Chondrocyte (in vitro differentiated cells): Measurements from ENCODE around the gene TMUB2. TPM values are rescaled to one million over a fixed set of nuclear protein-coding genes. Genes with fewer than 3 reads are reported as not detected.
"Not testable (repeated sequence)": the region's sequence is repeated elsewhere in the genome, so short reads cannot be mapped to it uniquely, and the experiment has no call there.

ENCODE experiments used
- DNase-seq: peaks from one replicate; pipeline ENCODE4 v3.0.0; 2021; ENCODE audit warnings: mixed read lengths, low spot score
- H3K27ac Mint-ChIP-seq: one replicate; pipeline ENCODE4 v1.8.0; 2021; ENCODE audit warnings: mild to moderate bottlenecking, moderate library complexity, mixed read lengths; ENCODE audit not compliant: unreplicated experiment
- H3K27me3 Mint-ChIP-seq: 2 replicates; pipeline ENCODE4 v1.8.0; 2021; ENCODE audit warnings: low read depth, mixed read lengths
- H3K36me3 Mint-ChIP-seq: 2 replicates; pipeline ENCODE4 v1.8.0; 2021; ENCODE audit warnings: low read depth, mixed read lengths
- H3K4me1 Mint-ChIP-seq: 2 replicates; pipeline ENCODE4 v1.8.0; 2021; ENCODE audit warnings: low read depth, mild to moderate bottlenecking, mixed read lengths
- H3K4me3 Mint-ChIP-seq: one replicate; pipeline ENCODE4 v1.8.0; 2021; ENCODE audit warnings: mild to moderate bottlenecking, moderate library complexity, mixed read lengths; ENCODE audit not compliant: unreplicated experiment
- H3K9me3 Mint-ChIP-seq: 2 replicates; pipeline ENCODE4 v1.8.0; 2021; ENCODE audit warnings: low read depth, mixed read lengths
- CTCF ChIP-seq: fragments of 200-600 bp; sonication (generic); IDR thresholded peaks from 2 replicates; pipeline ENCODE4 v1.5.0; 2021; ENCODE audit warnings: antibody characterized with exemption, mild to moderate bottlenecking, moderate library complexity
- long read RNA-seq: library from polyadenylated mRNA; stranded (forward); transcript quantifications from one replicate; pipeline ENCODE4 v2.0.0, GENCODE V29; 2021
- total RNA-seq: library from RNA; stranded (reverse); gene quantifications from 3 replicates; pipeline ENCODE4 v1.2.1, GENCODE V29; 2021

TMUB2 gene
- total RNA-seq: 34.8 to 37.3 TPM (median 35.9 TPM) in 3 replicates
- long read RNA-seq, transcript TMUB2-202 (3 exons, 1,921 nt): minor isoform, 5 of 71 reads
- long read RNA-seq, transcript TMUB2-201 (3 exons, 2,418 nt): major isoform, 8 of 71 reads
- long read RNA-seq, partial matches to known transcripts: 28 of 71 reads
- long read RNA-seq, other reads (novel, unspliced or antisense): 22 of 71 reads

GRCh38 chr17:44186307-44187130 is at the start of gene TMUB2:
Gene TMUB2 (plus strand): TSS chr17:44186972. CDS start chr17:44187709, 737 bp downstream.
- TF ChIP-seq CTCF: no peak
- Mint-ChIP-seq H3K9me3 (no peaks in the 10 kb centered on the region), H3K4me3 (peak within 1 kb of the TSS; percentile 99), H3K36me3 (peaks cover 10% of the 10 kb centered on the region), H3K4me1 (peaks cover 30% of the 10 kb centered on the region), H3K27me3 (no peaks in the 10 kb centered on the region), H3K27ac (peak within 1 kb of the TSS; percentile 99)
- peak; percentile 99 for DNase-seq

- H3K27me3 Mint-ChIP-seq: no peaks in the 10 kb centered on the region
- peaks cover 21% of the 10 kb centered on the region for H3K4me1 Mint-ChIP-seq
- peak; percentile 14 for TF ChIP-seq CTCF
- peak overlapping the region; percentile 95 for H3K27ac Mint-ChIP-seq
- H3K36me3 Mint-ChIP-seq: no peaks in the 10 kb centered on the region
- peak overlapping the region; percentile 65 for H3K4me3 Mint-ChIP-seq
- no peaks in the 10 kb centered on the region for H3K9me3 Mint-ChIP-seq
- peak; percentile 96 for DNase-seq
These were observed 48.7 kb upstream of the TMUB2 start for GRCh38 chr17:44137891-44138709.

- not testable (repeated sequence) for H3K36me3 Mint-ChIP-seq, H3K4me1 Mint-ChIP-seq, DNase-seq, H3K9me3 Mint-ChIP-seq, H3K4me3 Mint-ChIP-seq, H3K27ac Mint-ChIP-seq, H3K27me3 Mint-ChIP-seq
These were observed 42.9 kb upstream of the TMUB2 start for GRCh38 chr17:44143921-44144320.

- Mint-ChIP-seq H3K27ac (no peak overlapping the region), H3K4me1 (peaks cover 4% of the 10 kb centered on the region)
These were observed 41.6 kb upstream of the TMUB2 start for GRCh38 chr17:44144966-44145739.

More at GRCh38 chr17:44144966-44145739, 41.6 kb upstream of the TMUB2 start:
- TF ChIP-seq CTCF: no peak
- Mint-ChIP-seq H3K27me3 (no peaks in the 10 kb centered on the region), H3K4me3 (no peak overlapping the region), H3K9me3 (no peaks in the 10 kb centered on the region), H3K36me3 (no peaks in the 10 kb centered on the region)
- DNase-seq: no peak
